ENCODE results near the gene AHSP.
"Not testable (repeated sequence)": the region's sequence is repeated elsewhere in the genome, so short reads cannot be mapped to it uniquely, and the experiment has no call there.

The AHSP gene

GRCh38 chr16:31501226-31501965 lies 26.3 kb upstream of the AHSP start:
- no peak for FAIRE-seq

GRCh38 chr16:31501966-31502348 lies 25.7 kb upstream of the AHSP start:
- FAIRE-seq, result no peak

- no peak for FAIRE-seq
Observed at GRCh38 chr16:31502981-31503380, 24.7 kb upstream of the AHSP start.

- not testable (repeated sequence) for FAIRE-seq
Observed at GRCh38 chr16:31503555-31503954, 24.1 kb upstream of the AHSP start.

- no peak for FAIRE-seq
Observed at GRCh38 chr16:31504159-31504558, 23.5 kb upstream of the AHSP start.

- FAIRE-seq, result no peak
Observed at GRCh38 chr16:31505483-31505882, 22.2 kb upstream of the AHSP start.

GRCh38 chr16:31507617-31507928 lies 20.1 kb upstream of the AHSP start:
- FAIRE-seq, result no peak

- FAIRE-seq, result no peak
Observed at GRCh38 chr16:31507929-31508705, 19.6 kb upstream of the AHSP start, which contains the start of gene RUSF1. Gene RUSF1 (minus strand): TSS chr16:31508391. CDS start chr16:31508373, 18 bp downstream.

GRCh38 chr16:31508706-31509195 lies 18.9 kb upstream of the AHSP start:
- FAIRE-seq, result no peak

GRCh38 chr16:31513126-31513525 lies 14.6 kb upstream of the AHSP start:
- no peak for FAIRE-seq

GRCh38 chr16:31513884-31514283 lies 13.8 kb upstream of the AHSP start:
- no peak for FAIRE-seq

- FAIRE-seq, result no peak
Observed at GRCh38 chr16:31517800-31518402, 9.8 kb upstream of the AHSP start.

- FAIRE-seq, result no peak
Observed at GRCh38 chr16:31519759-31520431, 7.8 kb upstream of the AHSP start.

- no peak for FAIRE-seq
Observed at GRCh38 chr16:31521368-31521767, 6.3 kb upstream of the AHSP start.

- FAIRE-seq, result no peak
Observed at GRCh38 chr16:31522071-31522470, 5.6 kb upstream of the AHSP start.

GRCh38 chr16:31523768-31524167 lies 3.9 kb upstream of the AHSP start:
- not testable (repeated sequence) for FAIRE-seq

- FAIRE-seq, result no peak
Observed at GRCh38 chr16:31525113-31525512, 2.6 kb upstream of the AHSP start.

- no peak for FAIRE-seq
Observed at GRCh38 chr16:31528523-31529107, 915 bp downstream of the AHSP start.

GRCh38 chr16:31529108-31529936 lies 1.6 kb downstream of the AHSP start:
- FAIRE-seq, result no peak

GRCh38 chr16:31529937-31530312 lies 2.2 kb downstream of the AHSP start:
- FAIRE-seq, result no peak

- FAIRE-seq, result no peak
Observed at GRCh38 chr16:31530405-31530804, 2.7 kb downstream of the AHSP start.

GRCh38 chr16:31531096-31531495 lies 3.4 kb downstream of the AHSP start:
- FAIRE-seq, result no peak

Measured in A204.1 (cell line).